ENCODE measurements around the gene ZNF284.
"Not testable (repeated sequence)": the region's sequence is repeated elsewhere in the genome, so short reads cannot be mapped to it uniquely, and the experiment has no call there.

Gene ZNF284

GRCh38 chr19:44112802-44113137 lies 40.8 kb downstream of the ZNF284 start:
- no peak for DNase-seq

GRCh38 chr19:44113138-44113783 lies 41.3 kb downstream of the ZNF284 start, which contains the start of gene ZNF225:
TSS of gene ZNF225 (plus strand) at chr19:44113399. CDS start at chr19:44115828, 2,429 bp downstream.
- peak; percentile 92 to 95 for DNase-seq

- DNase-seq = no peak
These were observed 41.9 kb downstream of the ZNF284 start for GRCh38 chr19:44113784-44114390.

GRCh38 chr19:44121162-44121561 lies 49.2 kb downstream of the ZNF284 start:
- not testable (repeated sequence) for DNase-seq

GRCh38 chr19:44131955-44132354 lies 60.0 kb downstream of the ZNF284 start:
- DNase-seq = no peak
